SK-N-SH treated with all-trans-retinoic acid at 6 μM for 48 hours (cell line): ENCODE measurements around the gene LRP11.

ENCODE experiments used
- ZC3H10 ChIP-seq: fragments of 250-450 bp; sonication (Bioruptor Pico); IDR thresholded peaks from 2 replicates; pipeline ENCODE4 v1.5.1; 2021; ENCODE audit warnings: mild to moderate bottlenecking, moderate library complexity
- ZFP3 ChIP-seq: fragments of 250-450 bp; sonication (Bioruptor Pico); IDR thresholded peaks from 2 replicates; pipeline ENCODE4 v1.5.0; 2020; ENCODE audit warnings: mild to moderate bottlenecking, moderate library complexity
- ZFP30 ChIP-seq: fragments of 450-650 bp; formaldehyde crosslinking; IDR thresholded peaks from 2 replicates; pipeline ENCODE4 v1.5.0; 2022; ENCODE audit warnings: mild to moderate bottlenecking, moderate library complexity

DNA sequence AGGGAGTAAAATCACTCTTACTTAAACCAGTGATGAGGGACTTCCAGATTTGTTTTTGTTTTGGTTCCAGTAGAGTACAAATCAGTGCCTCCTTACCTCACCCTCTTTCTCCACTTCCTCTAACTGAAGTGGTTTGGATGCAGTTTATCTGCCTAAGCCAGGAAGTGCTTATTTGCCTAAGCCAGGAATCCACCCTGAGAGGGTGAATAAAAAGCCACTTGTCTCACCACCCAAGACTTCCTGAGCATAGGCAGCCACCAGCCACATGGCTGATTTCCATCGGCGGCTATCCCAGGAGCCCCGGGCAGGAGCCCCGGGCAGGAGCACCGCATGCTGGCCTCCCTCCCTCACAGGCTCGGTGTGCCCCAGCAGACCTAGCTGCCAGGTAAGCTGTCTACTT is 12.0 kb downstream of the LRP11 start:
- no peak for TF ChIP-seq ZC3H10 (CRISPR knock-in tag)
- no peak for TF ChIP-seq ZFP30
- no peak for TF ChIP-seq ZFP3 (CRISPR knock-in tag)
